AG04450 (cell line): Measurements from ENCODE around the gene CFAP99. TPM values are rescaled to one million over a fixed set of nuclear protein-coding genes. Genes with fewer than 3 reads are reported as not detected.

Source experiments
- CTCF ChIA-PET: fragments of 300-600, 350-600 bp; formaldehyde crosslinking; extraction: SDS; loops from one replicate; lab custom pipeline; 2022; ENCODE audit warnings: antibody characterized with exemption, inconsistent platforms; lab: Charles Lee
- POLR2A ChIA-PET: fragments of 350-600 bp; formaldehyde crosslinking; extraction: SDS; loops from one replicate; lab custom pipeline; 2021; ENCODE audit warnings: antibody characterized with exemption, inconsistent platforms; lab: Yijun Ruan, JAX
- DNase-seq: peaks from one replicate; pipeline ENCODE4 v3.0.0-alpha.2; 2011; ENCODE audit warnings: low read depth, low spot score
- H3K27ac ChIP-seq: one replicate; pipeline ENCODE4 v1.5.1; 2012; ENCODE audit warnings: low read depth, low read length, control low read depth
- H3K27me3 ChIP-seq: one replicate; pipeline ENCODE4 v1.6.0; 2012; ENCODE audit warnings: low read length; ENCODE audit not compliant: control insufficient read depth, insufficient read depth
- H3K4me3 ChIP-seq: 2 replicates; pipeline ENCODE4 v1.5.1; 2011; ENCODE audit warnings: mild to moderate bottlenecking, low read depth, low read length, control low read depth
- H3K9me3 ChIP-seq: 2 replicates; pipeline ENCODE4 v1.5.1; 2012; ENCODE audit warnings: low read length; ENCODE audit not compliant: control insufficient read depth, insufficient read depth
- polyA plus RNA-seq: library from polyadenylated mRNA; depleted of rRNA; stranded (reverse); fragments of >200 nt; gene quantifications from 2 replicates; pipeline ENCODE4 v1.2.3, GENCODE V29; 2011
- TF ChIP-seq, protein P1 (sequence below): IDR thresholded peaks from 2 replicates; pipeline ENCODE4 v1.5.1; 2011; ENCODE audit warnings: low read depth, low read length, control low read depth, inconsistent platforms

CFAP99 gene
- polyA plus RNA-seq, 1 experiment = not detected

DNA sequence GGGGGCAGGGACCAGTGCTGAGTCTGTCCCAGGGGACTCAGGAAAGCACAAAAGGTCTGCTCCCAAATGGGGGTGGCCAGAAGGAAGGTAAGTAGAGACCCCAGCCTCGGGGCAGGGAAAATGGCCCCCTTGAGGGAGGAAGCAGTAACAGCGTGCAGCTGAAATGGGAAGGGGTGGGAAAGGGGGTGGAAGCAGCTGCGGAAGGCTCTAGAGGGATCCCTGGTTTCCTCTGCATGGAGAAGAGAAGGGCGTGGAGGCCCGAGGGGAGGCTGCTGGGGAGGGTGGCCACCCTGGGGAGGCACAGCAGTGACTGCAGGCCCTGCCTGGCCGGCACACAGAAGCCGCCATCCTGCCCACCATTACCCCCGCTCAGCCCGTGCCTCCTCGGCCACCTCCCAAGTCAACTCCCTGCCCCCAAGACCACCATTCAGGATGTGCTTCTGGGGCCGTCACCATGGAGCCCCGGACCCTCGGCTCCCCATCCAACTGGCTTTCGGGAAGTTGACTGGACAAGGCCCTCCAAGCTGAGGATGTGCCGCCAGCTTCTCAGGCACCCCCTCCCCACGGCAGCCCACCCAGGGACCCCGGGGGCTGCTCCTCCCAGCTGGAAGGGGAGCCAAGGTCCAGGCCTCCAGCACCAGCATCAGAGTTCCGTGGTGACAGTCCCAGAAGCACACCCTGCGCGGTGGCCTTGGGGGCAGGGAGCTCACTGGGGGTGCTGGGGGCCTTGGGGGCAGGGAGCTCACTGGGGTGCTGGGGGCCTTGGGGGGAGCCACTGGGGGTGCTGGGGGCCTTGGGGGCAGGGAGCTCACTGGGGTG is 23.6 kb downstream of the CFAP99 start:
- CTCF ChIA-PET = interaction anchor here (0.6 to 2.4 kb wide), 5 partner anchors 27 to 288 kb away, joined by 3 to 17 read pairs (median 5); no protein-coding TSS in a partner anchor
- Histone ChIP-seq H3K4me3 (no peak overlapping the region), H3K27ac (no peak overlapping the region), H3K9me3 (no peaks in the 10 kb centered on the region; the same call in 1 of the 2 replicates), H3K27me3 (no peaks in the 10 kb centered on the region)
- no peak for DNase-seq
- POLR2A ChIA-PET = interaction anchor here (0.6 kb wide), 1 partner anchor 14 kb away, joined by 4 read pairs; no protein-coding TSS in a partner anchor
- TF ChIP-seq, protein P1, sequence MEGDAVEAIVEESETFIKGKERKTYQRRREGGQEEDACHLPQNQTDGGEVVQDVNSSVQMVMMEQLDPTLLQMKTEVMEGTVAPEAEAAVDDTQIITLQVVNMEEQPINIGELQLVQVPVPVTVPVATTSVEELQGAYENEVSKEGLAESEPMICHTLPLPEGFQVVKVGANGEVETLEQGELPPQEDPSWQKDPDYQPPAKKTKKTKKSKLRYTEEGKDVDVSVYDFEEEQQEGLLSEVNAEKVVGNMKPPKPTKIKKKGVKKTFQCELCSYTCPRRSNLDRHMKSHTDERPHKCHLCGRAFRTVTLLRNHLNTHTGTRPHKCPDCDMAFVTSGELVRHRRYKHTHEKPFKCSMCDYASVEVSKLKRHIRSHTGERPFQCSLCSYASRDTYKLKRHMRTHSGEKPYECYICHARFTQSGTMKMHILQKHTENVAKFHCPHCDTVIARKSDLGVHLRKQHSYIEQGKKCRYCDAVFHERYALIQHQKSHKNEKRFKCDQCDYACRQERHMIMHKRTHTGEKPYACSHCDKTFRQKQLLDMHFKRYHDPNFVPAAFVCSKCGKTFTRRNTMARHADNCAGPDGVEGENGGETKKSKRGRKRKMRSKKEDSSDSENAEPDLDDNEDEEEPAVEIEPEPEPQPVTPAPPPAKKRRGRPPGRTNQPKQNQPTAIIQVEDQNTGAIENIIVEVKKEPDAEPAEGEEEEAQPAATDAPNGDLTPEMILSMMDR = no peak

DNA sequence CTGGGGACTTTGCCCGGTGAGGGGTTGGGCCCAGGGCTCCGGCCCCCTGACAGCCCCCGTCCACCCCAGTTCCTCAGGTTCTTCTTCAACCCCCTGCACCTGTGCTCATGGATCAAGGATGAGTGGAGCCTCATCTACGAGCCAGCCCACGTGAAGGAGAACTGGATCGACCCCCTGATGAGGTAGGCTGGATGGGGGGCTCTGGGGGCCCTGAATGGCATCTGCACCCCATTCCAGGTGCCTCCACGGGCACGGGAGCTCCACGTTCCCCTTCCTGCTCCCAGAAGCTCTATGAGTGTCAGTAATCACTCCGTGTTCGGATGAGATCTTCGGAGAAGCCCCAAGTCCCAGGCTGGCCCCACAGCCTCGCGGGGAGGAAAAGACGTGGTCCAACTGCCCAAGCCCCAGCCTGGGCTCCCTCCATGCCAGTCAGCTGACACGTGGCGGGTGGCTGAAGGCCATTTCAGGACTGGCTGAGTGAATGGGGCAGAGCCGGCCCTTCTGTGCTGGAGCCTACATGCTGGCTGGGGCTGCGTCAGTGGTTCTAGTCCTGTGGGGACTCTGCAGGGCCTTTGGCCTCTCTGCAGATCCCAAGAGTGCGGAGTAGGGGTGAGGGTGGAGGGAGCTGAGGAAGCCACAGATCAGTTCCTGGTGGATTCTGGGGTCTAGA is 24.4 kb downstream of the CFAP99 start:
- ChIA-PET POLR2A (interaction anchor here (0.6 kb wide), 1 partner anchor 13 kb away, joined by 4 read pairs; no protein-coding TSS in a partner anchor), CTCF (interaction anchor here (0.6 to 2.4 kb wide), 2 partner anchors 225 to 289 kb away, joined by 5 to 9 read pairs; no protein-coding TSS in a partner anchor)
- DNase-seq = no peak
- Histone ChIP-seq H3K27me3 (peaks cover 3% of the 10 kb centered on the region), H3K4me3 (no peak overlapping the region), H3K27ac (no peak overlapping the region), H3K9me3 (no peaks in the 10 kb centered on the region; the same call in 1 of the 2 replicates)
- TF ChIP-seq, protein P1 = no peak

DNA sequence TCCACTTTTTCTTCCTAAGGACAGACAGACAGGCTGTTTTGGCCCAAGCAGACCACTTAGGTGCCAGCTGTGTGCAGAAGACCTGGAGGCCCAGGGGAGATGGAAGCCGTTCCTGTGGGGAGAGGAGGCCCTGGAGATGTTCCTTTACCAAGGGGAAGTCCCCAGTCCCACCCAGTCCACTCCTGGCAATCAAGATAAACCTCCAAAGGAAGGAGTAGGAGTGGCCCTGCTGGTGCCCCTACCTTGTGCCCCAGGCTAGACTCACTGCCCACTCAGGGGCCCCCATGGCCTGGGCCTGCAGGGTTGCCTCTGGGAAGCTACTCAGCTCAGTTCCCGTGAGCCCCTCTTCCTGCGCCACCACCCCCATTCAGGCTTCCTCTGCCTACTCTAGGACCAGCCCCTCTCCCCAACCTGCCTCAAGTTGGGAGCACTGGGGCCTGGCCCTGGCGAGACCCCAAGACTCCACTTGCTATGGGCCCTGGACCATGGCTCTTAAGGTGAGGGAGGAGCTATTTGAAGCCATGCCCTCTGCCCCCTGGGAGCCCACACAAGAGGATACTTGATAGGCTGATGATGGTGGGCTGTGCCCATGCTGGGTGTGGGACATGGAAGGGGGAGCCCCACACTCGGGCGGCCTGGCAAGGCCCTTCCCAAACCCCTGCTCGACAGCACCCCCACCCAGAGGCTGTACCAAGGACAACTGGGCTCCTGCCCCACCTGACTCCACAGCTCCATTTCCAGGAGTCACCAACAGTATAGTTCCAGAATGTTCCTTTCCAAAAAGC is 25.4 kb downstream of the CFAP99 start:
- Histone ChIP-seq H3K4me3 (no peak overlapping the region), H3K9me3 (no peaks in the 10 kb centered on the region; the same call in 1 of the 2 replicates), H3K27ac (no peak overlapping the region), H3K27me3 (peaks cover 9% of the 10 kb centered on the region)
- CTCF ChIA-PET = no interaction called here
- TF ChIP-seq, protein P1 = no peak
- POLR2A ChIA-PET = no interaction called here
- DNase-seq = no peak

DNA sequence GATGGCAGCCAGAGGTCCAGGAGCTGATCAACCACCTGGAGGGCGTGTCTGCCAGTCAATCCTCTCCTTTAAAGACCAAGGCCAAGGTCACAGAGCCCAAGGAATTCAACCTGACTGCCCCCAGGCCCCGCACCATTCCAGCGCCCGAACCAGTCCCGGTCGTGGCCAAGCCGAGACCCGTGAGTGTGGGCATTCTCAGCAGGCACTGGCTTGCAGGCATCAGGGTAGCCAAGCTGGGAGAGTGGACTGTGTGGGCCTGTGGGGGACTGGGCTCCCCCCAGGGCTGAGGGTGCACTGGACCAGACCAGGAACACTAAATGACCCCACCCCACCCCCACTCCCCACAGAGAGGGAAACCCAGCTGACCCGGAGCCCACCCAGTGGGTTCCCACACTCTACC is 26.4 kb downstream of the CFAP99 start:
- ChIA-PET CTCF (interaction anchor here (1.0 kb wide), 1 partner anchor 225 kb away, joined by 3 read pairs; no protein-coding TSS in a partner anchor), POLR2A (no interaction called here)
- H3K27ac ChIP-seq = no peak overlapping the region
- peaks cover 14% of the 10 kb centered on the region for H3K27me3 ChIP-seq
- TF ChIP-seq, protein P1 = no peak
- no peak overlapping the region for H3K4me3 ChIP-seq
- no peaks in the 10 kb centered on the region; the same call in 1 of the 2 replicates for H3K9me3 ChIP-seq
- DNase-seq = no peak
